Measurements from ENCODE around the gene MAPKAP1.

Gene MAPKAP1

DNA sequence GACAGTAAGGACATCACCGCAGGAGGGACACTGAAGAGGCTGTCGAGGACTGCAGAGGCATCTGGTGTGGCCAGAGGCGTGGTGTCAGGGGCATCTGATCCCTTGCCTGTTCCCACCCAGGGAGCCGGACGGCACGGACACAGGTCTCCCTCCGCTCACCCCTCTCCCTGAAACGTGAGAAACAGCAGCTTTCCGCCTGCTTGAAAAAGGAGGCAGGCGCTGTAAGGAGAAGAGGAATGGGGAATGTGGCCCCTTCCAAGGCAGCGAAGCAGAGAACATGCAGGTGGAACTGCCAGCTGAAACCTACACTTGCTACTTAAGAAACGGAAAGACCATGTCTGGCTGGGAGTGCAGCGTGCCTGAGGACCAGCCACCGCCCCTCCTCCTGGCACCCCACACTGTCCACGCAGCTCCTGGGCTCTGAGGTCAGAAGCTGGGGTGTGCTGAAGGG is 269.2 kb downstream of the MAPKAP1 start:
- DNase-seq (ENCODE audit: low read depth in 2 of 2) = no peak
- no peak overlapping the region for H3K4me3 ChIP-seq (replicated peaks in 1 of 2; ENCODE audit: low read depth in 2 of 2, low read length in 2 of 2)
- TF ChIP-seq, protein P1, sequence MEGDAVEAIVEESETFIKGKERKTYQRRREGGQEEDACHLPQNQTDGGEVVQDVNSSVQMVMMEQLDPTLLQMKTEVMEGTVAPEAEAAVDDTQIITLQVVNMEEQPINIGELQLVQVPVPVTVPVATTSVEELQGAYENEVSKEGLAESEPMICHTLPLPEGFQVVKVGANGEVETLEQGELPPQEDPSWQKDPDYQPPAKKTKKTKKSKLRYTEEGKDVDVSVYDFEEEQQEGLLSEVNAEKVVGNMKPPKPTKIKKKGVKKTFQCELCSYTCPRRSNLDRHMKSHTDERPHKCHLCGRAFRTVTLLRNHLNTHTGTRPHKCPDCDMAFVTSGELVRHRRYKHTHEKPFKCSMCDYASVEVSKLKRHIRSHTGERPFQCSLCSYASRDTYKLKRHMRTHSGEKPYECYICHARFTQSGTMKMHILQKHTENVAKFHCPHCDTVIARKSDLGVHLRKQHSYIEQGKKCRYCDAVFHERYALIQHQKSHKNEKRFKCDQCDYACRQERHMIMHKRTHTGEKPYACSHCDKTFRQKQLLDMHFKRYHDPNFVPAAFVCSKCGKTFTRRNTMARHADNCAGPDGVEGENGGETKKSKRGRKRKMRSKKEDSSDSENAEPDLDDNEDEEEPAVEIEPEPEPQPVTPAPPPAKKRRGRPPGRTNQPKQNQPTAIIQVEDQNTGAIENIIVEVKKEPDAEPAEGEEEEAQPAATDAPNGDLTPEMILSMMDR (IDR thresholded peaks at IDR 0.05; ENCODE audit: low read depth, low read length) = no peak

DNA sequence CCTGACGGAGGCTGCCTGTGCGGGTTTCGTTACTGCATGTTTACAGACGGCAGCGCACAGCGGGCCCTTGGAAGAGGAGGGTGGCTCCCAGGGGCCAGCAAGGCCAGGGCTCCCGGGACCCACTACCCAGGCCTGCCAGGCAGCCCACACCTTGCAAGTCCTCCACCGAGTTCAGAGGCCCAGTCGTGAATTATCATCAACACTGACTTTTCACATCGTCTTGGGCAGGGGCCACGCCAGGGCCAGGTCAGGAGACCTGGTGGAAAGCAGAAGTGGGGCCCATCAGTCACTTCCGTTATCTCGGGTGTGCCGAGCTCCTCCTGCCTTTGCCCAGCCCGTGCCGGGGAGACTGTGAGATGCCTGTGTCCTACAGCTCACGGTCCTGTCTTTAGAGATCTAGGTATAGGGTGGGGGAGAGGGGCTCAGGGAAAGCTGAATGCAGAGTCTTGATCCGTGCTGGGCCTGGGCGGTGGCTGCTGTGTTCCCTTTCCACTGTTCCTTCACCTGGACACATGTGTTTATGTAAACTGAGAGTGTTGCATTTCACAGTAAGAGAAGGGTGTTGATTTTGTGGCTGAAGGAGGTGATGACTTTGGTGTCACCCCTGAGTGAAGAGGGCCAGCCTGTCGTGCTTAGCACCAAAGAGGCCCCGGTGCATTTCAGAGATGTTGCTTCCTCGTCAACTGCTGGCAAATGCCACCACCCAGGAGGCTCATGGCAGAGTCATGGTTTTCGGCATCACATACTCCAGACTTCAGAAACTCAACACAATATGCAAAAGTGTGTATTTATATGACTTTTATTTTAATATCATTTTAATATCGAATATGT is 270.2 kb downstream of the MAPKAP1 start:
- no peak for DNase-seq (ENCODE audit: low read depth in 2 of 2)
- H3K4me3 ChIP-seq (replicated peaks in 1 of 2; ENCODE audit: low read depth in 2 of 2, low read length in 2 of 2) = no peak overlapping the region
- TF ChIP-seq, protein P1 (IDR thresholded peaks at IDR 0.05; ENCODE audit: low read depth, low read length) = no peak

DNA sequence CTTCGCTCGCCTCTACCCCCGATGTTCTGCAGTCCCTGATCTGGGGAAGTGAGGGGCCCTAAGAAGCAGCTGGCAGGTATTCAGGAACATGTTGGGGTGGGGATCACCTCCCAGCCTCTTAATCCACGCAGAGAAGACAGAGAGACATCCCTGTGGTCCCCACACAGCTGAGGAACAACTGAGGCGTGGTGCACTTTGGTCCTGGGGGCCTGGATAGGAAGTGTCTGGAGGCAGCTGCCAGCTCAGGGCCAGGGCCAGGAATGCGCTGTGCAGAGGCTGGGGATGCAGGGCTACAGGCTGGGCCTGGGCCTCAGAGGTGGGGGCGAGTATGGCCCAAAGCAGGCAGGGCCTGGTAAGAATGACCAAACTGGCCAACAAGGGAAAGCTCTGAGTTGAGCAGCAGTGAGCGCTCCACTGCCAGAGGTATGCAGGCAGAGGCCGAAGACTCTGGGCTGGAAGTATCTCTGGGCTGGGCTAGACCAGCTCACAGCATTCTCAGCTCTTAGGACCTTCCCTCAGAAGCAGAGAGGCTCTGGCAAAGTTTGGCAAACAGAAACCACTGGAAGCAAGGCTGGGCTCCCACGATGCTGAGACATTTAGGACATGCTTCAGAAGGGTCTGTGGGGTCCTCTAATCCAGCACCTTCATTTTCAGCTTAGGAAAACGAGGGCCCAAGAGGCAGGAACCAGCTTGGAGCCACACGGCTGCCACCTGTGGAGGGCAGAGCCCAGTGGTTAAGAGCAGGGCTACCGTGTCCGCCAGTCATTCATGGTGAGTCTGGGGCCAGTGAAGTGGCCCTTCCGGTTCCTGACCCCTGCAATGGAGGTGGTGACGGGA is 271.0 kb downstream of the MAPKAP1 start:
- no peak overlapping the region for H3K4me3 ChIP-seq (replicated peaks in 1 of 2; ENCODE audit: low read depth in 2 of 2, low read length in 2 of 2)
- DNase-seq (ENCODE audit: low read depth in 2 of 2) = no peak
- TF ChIP-seq, protein P1 (IDR thresholded peaks at IDR 0.05; ENCODE audit: low read depth, low read length) = no peak

DNA sequence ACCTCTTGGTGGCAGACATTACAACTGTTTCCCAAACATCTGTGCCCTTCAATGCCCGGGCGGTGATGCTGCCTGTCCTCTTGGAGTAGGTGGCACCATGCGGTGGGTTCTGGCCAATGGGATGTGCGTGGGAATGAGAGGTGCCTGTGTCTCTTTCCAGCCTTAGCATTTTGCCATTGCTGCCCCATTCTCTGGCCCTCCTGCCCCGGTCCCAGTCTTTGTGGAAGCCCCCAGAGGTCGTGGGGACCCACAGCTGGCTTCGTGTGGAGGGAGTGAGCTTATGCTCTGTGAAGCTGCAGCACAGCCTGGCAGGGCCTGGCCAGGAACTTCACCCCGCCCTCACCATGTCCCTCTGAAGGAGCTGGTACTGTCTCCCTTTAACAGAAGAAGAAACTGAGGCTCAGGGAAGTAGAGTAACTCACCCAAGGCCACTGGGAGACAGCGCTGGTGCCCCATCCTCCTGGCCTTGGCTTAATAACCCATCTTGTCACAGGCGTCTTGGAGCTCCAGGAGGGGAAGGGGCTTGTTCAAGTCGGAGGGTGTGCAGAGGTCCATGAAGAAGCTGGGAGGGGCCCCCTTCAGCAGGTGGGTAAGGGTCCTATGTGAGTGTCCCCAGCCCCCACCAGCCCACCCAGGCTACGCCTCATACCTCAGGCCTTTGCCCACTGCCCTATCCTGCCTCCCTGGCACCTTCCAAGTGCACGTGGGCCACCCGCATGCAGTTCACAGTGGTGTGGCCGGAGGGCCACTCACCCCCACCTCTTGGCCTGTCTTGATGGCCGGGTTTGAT is 271.8 kb downstream of the MAPKAP1 start:
- DNase-seq (ENCODE audit: low read depth in 2 of 2) = no peak
- TF ChIP-seq, protein P1 (IDR thresholded peaks at IDR 0.05; ENCODE audit: low read depth, low read length) = no peak
- H3K4me3 ChIP-seq (replicated peaks in 1 of 2; ENCODE audit: low read depth in 2 of 2, low read length in 2 of 2) = no peak overlapping the region

DNA sequence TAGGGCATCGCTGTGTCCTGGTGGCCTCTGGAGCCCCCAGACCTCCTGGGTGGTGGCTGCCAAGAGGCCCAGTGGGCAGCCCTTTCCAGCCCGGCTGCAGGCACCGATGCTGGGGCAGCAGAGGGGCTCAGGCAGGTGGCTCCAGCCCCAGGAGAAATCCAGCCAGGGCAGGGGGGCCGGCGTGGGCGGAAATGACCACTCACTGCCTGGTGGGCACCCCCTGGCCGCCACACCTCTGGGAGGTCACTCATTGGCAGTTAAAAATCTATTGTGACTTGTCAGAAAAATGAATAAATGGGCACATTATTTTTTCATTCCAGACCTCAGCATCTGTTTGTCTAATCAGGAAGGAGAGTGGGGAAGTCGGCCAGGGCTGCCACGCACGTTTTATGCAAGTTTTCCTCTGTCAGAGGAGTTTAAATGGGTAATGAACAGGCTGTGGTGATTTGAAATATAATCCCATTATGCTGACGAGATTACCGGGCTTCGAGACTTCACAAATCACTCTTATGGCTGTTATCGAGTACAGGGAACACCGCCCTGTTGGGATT is 273.5 kb downstream of the MAPKAP1 start:
- TF ChIP-seq, protein P1 (IDR thresholded peaks at IDR 0.05; ENCODE audit: low read depth, low read length) = no peak
- no peak for DNase-seq (ENCODE audit: low read depth in 2 of 2)
- H3K4me3 ChIP-seq (replicated peaks in 1 of 2; ENCODE audit: low read depth in 2 of 2, low read length in 2 of 2) = no peak overlapping the region

DNA sequence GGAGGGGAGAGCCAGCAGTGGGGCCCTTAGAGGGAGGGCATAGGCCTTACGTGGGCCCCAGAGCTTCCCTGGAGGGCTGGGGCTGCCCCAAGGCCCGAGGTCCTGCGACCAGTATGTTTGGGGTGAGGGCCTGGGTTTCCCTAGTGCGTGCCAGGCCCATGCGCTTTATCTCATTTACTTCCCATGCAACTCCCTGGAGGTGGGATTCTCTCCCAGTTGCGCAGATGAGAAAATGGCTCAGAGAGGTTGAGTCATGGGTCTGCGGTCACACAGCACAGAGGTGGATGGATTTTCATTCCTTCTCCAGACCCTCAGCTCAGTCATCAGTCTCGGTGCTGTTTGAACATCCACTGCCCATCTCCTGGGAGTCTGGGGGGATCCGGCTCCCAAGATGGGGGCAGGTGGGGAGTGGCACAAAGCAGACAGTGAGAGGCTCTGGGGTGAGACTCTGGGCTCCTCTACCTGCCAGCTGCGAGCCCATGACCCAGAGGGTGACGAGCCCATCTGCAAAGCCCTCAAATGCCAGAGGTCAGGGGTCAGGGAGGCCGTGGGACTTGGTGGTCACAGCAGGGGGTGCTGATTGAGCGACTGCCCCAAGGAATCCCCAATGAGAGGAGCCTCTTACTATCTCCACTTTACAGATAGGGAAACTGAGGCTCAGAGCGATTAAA is 274.2 kb downstream of the MAPKAP1 start:
- TF ChIP-seq, protein P1 (IDR thresholded peaks at IDR 0.05; ENCODE audit: low read depth, low read length) = no peak

More for the DNA sequence above, 274.2 kb downstream of the MAPKAP1 start:
- no peak for DNase-seq (ENCODE audit: low read depth in 2 of 2)
- H3K4me3 ChIP-seq (replicated peaks in 1 of 2; ENCODE audit: low read depth in 2 of 2, low read length in 2 of 2) = no peak overlapping the region
